HG03095 (cell line): ENCODE measurements around the gene PRELP.
"Not testable (repeated sequence)": the region's sequence is repeated elsewhere in the genome, so short reads cannot be mapped to it uniquely, and the experiment has no call there.

Source experiments
- ATAC-seq: cut with Tn5 transposase; IDR thresholded peaks from one replicate; pipeline ENCODE4 v1.9.1; 2021; ENCODE audit warnings: moderate library complexity; ENCODE audit not compliant: unreplicated experiment

Gene PRELP

DNA sequence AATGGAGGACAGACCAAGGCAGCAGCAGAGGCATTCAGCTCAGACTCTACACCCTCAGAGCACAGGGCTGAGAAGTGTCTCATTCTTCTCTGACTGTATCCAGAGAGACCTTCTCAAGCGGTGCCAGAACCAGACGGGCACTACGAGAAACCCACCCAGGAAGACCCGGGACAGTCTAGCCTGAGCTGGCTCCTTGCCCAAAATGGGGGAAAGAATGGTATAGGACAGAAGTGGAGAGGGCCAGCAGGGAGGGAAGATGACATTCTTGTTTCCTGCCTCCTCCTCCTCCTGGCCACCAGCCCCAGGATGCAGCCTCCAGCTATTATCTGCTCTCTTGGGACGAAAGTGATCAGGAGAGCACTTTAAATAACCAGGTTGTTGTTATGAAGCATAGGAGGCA, 22.6 kb upstream of the PRELP start:
- ATAC-seq: no peak

DNA sequence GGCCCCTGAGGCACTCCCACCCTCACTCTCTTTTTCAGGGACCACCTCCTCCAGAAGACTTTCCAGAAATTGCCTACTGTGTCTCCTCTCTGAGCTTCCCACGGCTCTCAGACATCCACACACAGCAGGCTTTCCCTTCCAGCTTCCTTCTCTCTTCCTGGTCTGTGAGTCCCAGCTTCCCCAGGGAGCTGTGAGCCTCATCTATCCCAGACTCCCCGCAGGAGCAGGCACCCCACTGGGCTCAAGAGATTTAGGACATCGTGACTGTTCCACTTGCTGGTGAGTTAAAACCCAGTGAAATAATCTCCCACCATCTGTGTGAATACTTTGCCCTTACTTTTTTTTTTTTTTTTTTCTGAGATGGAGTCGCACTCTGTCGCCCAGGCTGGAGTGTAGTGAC, 22.0 kb upstream of the PRELP start:
- no peak for ATAC-seq

- no peak for ATAC-seq
These were observed 20.6 kb upstream of the PRELP start for GRCh38 chr1:203454986-203455471.

- ATAC-seq: no peak
These were observed 19.9 kb upstream of the PRELP start for GRCh38 chr1:203455706-203456105.

DNA sequence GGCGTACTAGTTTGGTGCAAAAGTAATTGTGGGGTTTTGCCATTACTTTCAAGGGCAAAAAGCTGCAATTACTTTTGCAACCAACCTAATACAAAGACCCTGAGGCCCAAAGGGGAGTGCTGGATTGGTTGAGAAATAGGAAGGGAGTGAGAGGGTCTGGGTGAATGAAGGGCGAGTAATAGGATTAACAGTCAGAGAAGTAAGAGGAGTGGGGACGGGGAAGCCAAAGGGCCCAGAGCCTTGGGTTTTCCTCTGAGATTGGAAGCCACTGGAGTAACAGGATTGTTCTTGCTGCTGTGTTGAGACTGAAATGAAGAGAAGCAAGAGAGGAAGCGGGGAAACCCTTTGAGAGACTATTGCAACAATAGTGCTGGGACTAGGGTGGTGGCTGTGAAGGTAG, 19.0 kb upstream of the PRELP start:
- no peak for ATAC-seq

DNA sequence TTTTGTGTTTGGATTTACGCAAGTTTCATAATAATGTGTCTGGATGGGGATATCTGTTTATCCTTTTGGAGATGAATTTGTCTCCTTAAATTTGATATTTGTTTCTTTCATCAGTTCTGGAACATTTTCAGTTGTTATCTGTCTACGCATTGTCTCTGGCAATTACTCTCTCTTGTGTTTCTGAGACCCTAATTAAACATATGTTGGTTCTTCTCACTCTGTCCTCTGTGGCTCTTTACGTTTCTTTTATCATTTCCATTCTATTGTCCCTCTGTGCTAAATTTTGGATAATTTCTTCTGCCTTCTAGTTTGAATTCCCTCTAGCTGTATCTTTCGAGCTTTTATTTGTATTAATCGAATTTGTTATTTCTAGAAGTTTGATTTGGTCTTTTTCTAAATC, 17.5 kb upstream of the PRELP start:
- ATAC-seq: no peak

GRCh38 chr1:203459671-203460201, 15.9 kb upstream of the PRELP start:
- no peak for ATAC-seq

DNA sequence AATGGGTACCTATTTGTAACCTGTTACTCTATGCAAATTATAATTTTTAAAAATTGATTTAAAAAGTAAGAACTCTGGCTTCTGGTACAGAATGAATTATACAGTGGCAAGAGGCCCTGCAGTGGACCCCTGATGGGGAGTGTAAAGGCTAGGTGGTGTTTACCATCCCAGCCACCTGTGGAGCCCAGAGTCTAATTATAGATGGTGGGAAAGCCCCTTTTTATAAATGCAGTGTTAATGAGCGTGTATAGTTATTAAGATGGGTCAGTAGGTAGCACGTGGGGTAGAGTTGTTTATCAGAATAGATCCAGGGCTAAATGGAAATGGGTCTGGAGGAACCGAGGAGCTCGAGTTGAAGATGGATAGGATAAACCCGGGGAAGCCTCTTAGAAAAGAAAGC, 13.9 kb upstream of the PRELP start:
- ATAC-seq: no peak

DNA sequence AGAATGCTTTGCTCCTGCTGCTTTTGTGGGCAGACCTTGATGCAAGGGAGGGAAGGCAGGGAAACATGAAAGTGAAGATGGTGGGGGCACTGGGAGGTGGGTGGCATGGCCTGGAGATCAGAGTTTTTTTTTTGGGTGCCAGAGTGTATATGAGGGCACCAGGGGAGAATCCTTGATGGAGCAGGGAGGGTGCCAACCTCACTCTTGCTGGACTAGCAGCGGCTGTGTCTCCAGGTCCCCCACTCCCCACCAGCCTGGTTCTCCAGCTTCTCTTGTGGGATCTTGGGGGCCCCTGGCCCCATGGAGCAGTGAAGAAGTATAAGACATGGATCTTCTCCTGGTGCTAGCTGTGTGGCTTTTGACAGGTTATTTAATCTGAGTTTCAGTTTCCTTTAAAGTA, 13.5 kb upstream of the PRELP start:
- ATAC-seq: no peak

GRCh38 chr1:203462878-203463277, 12.7 kb upstream of the PRELP start:
- ATAC-seq: no peak

GRCh38 chr1:203463469-203464062, 12.0 kb upstream of the PRELP start:
- no peak for ATAC-seq

- ATAC-seq: no peak
These were observed 11.4 kb upstream of the PRELP start for GRCh38 chr1:203464226-203464625.

GRCh38 chr1:203464743-203465142, 10.9 kb upstream of the PRELP start:
- no peak for ATAC-seq

DNA sequence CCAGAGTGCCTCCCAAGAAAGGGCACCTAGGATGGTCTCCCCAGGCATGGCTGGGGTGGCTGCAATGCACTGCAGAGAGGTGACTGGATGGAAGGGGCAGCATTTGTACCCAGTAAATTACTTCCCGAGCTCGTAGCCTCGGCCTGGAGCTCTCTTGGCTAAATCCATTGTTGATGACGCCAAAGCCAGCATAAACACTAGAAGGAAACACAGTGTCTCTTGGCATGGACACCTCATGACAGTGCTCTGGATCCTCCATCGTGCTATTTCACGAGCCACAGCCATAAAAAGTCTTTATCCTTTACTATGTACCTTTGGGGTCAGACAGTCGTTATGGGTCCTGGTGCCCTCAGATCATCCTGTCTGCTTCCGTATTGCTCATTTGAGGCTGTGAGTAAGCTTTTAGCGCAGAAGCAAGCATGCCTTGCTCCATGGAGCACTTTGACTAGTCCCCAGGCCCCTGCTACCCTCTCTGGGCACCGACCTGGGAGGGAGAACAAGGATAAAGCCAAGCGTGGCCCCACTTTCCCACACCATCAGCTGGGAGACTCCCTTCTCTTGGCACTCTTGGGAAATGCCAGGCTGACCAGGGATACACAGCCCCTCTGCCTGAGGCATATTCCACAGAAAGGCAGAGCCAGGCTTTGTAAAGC, 10.3 kb upstream of the PRELP start:
- no peak for ATAC-seq

GRCh38 chr1:203465948-203466347, 9.7 kb upstream of the PRELP start:
- ATAC-seq: no peak

- not testable (repeated sequence) for ATAC-seq
These were observed 8.6 kb upstream of the PRELP start for GRCh38 chr1:203466906-203467549.

- no peak for ATAC-seq
These were observed 8.1 kb upstream of the PRELP start for GRCh38 chr1:203467550-203467921.

DNA sequence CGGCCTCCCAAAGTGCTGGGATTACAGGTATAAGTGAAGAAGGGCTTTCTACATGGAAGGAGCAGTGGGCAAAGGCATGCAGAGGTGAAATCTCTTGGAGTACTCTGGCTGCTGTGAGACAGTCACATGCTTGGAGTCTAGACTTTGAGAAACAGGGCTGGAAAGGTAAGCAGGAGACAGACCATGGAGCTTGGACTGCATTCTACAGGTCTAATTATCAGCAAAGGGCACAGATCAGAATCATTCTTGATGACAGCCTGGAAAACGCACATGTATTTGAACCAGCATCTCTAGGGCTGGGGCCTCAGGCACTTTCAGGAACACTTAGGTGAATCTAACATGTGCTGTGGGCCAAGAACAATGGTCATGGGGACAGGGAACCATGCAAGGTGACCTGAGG, 7.3 kb upstream of the PRELP start:
- no peak for ATAC-seq

DNA sequence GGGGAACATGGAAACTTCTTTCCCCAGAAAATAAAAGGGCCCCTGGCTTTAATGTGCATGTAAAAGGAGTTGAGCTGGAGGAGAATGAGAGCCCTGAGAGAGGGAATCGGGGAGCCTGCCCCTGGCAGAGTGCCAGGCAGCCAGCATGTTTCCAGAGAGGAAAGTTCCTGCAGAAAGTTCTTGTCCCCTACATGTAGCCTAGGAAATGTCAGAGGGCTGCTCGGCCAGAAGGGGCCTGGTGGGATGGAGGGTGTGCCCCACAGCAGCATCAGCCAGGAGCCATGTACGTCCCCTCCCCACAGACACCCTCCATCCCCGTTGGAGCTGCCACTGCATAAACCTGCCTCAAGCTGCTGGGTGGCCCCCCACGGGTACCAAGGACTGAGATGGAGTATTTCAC, 5.4 kb upstream of the PRELP start:
- no peak for ATAC-seq

DNA sequence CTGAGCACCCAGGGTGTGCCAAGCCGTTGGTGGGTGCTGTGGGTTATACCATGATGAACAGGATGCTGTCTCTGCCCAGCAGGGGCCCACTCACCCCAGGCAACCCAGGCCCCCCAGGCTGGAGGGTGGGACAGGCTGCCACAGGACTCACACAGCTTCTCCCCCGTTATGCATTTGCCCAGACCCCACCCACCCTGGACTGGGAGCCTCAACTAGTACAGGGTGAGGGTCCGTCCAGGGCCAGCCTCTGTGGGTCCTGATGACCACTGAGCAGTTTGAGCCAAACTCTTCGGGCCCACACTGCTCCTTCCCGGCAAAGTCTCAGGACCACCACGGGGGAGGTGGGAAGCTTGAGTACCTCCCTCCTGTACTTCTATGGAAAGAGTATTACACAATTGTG, 3.8 kb upstream of the PRELP start:
- ATAC-seq: no peak

DNA sequence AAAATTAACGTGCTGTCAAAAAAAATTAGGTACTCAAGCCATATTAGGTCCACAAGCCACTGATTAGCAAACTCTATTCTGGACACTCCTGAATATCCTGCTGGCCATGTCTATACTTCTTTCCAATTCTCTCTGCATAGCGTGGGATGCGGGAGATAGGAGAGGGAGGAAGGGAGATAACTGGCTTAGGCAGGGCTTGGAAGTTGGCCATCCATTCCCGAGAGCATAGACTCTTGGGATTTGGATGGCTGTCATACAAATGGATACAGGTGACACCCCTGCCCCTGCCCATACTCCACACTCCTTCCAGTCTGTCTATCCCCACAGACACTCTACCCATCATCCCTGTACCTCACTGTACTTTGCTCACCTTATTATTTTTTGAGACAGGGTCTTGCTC, 2.3 kb upstream of the PRELP start:
- ATAC-seq: no peak

GRCh38 chr1:203473781-203474305, 1.8 kb upstream of the PRELP start:
- no peak for ATAC-seq
